Measurements from ENCODE around the gene SRSF8. TPM values are rescaled to one million over a fixed set of nuclear protein-coding genes. Genes with fewer than 3 reads are reported as not detected.

The SRSF8 gene
- total RNA-seq, 5 donors from 2014 or later (not counting 1 experiment from before 2014, with no cell fraction given), result 61.2 to 84.0 (median 72.7) TPM

DNA sequence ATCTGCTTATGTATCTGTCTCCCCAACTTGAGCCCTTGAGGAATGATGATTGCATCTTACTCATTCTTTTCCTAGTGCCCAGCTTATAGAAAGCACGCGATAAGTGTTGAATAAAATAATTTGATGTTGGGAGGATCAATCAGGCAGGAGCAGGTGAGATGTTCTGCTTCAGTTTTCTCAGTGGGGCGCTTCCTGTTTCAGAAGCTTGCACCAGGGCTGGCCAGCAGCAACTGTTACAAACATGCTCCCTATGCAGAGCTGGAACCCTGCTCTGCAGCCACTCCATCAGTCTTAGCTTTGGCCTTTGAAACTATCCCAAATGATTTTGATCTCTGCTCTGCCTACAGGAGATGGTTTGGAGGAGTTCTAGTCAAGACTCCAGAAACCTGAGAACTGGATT is 26.8 kb downstream of the SRSF8 start:
- no peak overlapping the region for H3K4me3 Mint-ChIP-seq
- peaks cover 6% of the 10 kb centered on the region for H3K36me3 Mint-ChIP-seq
- H3K27ac Mint-ChIP-seq, result peak overlapping the region in 1 of 2 donors; percentile 16

DNA sequence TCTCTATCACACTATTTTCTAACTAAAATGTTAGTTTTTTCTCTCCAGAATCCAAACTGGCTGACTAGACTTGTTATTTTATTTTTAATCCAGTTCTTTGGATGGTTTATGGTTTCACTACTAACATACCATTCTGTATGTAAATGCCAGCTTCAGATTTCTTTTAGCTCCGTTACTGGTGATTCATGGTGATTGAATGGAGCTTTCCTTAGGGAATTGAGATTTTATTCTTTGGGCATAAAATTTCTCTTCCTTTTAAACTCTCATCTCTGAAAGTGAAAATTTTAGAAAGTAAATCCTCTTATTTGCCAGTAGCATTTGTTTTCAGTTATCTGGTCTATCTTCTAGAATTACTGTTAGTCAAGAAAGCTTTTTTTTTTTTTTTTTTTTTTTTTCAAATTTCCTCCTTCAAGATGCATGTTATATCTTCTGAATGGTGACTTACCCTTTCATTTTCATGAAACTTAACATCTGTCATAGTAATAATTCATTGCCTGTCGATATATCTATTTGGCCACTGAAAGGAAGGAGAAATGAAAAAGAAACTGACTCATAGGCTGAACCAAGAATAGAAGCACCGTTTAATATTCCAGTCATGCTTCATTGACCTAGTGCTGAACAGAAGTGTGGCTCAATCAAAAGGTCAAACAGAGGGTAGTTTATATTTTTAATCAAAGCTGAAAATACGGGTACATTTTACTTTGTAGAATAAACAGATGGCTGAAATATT is 29.3 kb downstream of the SRSF8 start:
- CTCF ChIA-PET, result interaction anchor here (0.5 to 1.3 kb wide), 6 partner anchors 27 to 991 kb away, joined by 3 to 5 read pairs (median 3); partner anchors contain the start of gene SRSF8 (in 1 of the 2)
- WGBS (ENCODE audit: insufficient coverage), result no CpG with 5 or more reads among the region's 4 CpGs
- no peak overlapping the region for H3K27ac Mint-ChIP-seq
- Histone ChIP-seq H3K36me3 (ENCODE audit: control insufficient read depth in 2 of 2, extremely low read depth in 1 of 2, insufficient read depth in 1 of 2, low read length in 1 of 2) (no peaks in the 10 kb centered on the region), H3K4me3 (ENCODE audit: control insufficient read depth in 1 of 2, extremely low read depth in 1 of 2, low read length in 1 of 2) (no peak overlapping the region), H3K27ac (ENCODE audit: low read length) (no peak overlapping the region), H3K4me1 (ENCODE audit: control insufficient read depth in 1 of 2, extremely low read depth in 1 of 2, insufficient read depth in 2 of 2, low read length in 2 of 2) (peaks cover 0 to 11% of the 10 kb centered on the region in 2 experiments), H3K9me3 (no peaks in the 10 kb centered on the region), H3K27me3 (replicated peaks in 1 of 2; ENCODE audit: control insufficient read depth in 2 of 2, extremely low read depth in 1 of 2, insufficient read depth in 2 of 2, low read length in 1 of 2) (no peaks in the 10 kb centered on the region)
- H3K36me3 Mint-ChIP-seq, result peaks cover 17% of the 10 kb centered on the region
- peaks cover 25 to 71% (median 34%) of the 10 kb centered on the region in 3 donors for H3K4me1 Mint-ChIP-seq
- no peaks in the 10 kb centered on the region for H3K27me3 Mint-ChIP-seq
- POLR2A ChIA-PET, result interaction anchor here in 1 of 2 donors (0.6 kb wide), 2 partner anchors 203 to 665 kb away, joined by 3 to 4 read pairs; no protein-coding TSS in a partner anchor
- no peak for DNase-seq
- H3K4me3 Mint-ChIP-seq, result no peak overlapping the region
- H3K9me3 Mint-ChIP-seq, result no peaks in the 10 kb centered on the region
- no peak for ATAC-seq (replicated peaks in 1 of 4)

More for the DNA sequence above, 26.8 kb downstream of the SRSF8 start:
- Histone ChIP-seq H3K27ac (ENCODE audit: low read length) (no peak overlapping the region), H3K4me3 (ENCODE audit: control insufficient read depth in 1 of 2, extremely low read depth in 1 of 2, low read length in 1 of 2) (no peak overlapping the region), H3K27me3 (replicated peaks in 1 of 2; ENCODE audit: control insufficient read depth in 2 of 2, extremely low read depth in 1 of 2, insufficient read depth in 2 of 2, low read length in 1 of 2) (no peaks in the 10 kb centered on the region), H3K4me1 (ENCODE audit: control insufficient read depth in 1 of 2, extremely low read depth in 1 of 2, insufficient read depth in 2 of 2, low read length in 2 of 2) (peaks cover 5 to 29% of the 10 kb centered on the region in 2 experiments), H3K36me3 (ENCODE audit: control insufficient read depth in 2 of 2, extremely low read depth in 1 of 2, insufficient read depth in 1 of 2, low read length in 1 of 2) (no peaks in the 10 kb centered on the region), H3K9me3 (no peaks in the 10 kb centered on the region)
- ChIA-PET CTCF (interaction anchor here (0.6 to 6.6 kb wide), 6 partner anchors 9 to 612 kb away, joined by 3 to 73 read pairs (median 4); partner anchors contain the start of gene SRSF8 (in 1 of the 2)), POLR2A (interaction anchor here in 1 of 2 donors (0.6 kb wide), 1 partner anchor 926 kb away, joined by 5 read pairs; no protein-coding TSS in a partner anchor)
- 71% methylated on average over 1 of the region's 3 CpGs for WGBS (ENCODE audit: insufficient coverage)
- ATAC-seq (replicated peaks in 1 of 4), result no peak
- Mint-ChIP-seq H3K4me1 (peaks cover 39 to 80% (median 54%) of the 10 kb centered on the region in 3 donors), H3K27me3 (no peaks in the 10 kb centered on the region), H3K9me3 (no peaks in the 10 kb centered on the region)
- no peak for DNase-seq

- DNase-seq (no peak), ATAC-seq (replicated peaks in 1 of 4) (no peak)
- Histone ChIP-seq H3K9me3 (no peaks in the 10 kb centered on the region), H3K36me3 (ENCODE audit: control insufficient read depth in 2 of 2, extremely low read depth in 1 of 2, insufficient read depth in 1 of 2, low read length in 1 of 2) (no peaks in the 10 kb centered on the region), H3K4me3 (ENCODE audit: control insufficient read depth in 1 of 2, extremely low read depth in 1 of 2, low read length in 1 of 2) (no peak overlapping the region), H3K27ac (ENCODE audit: low read length) (no peak overlapping the region), H3K27me3 (replicated peaks in 1 of 2; ENCODE audit: control insufficient read depth in 2 of 2, extremely low read depth in 1 of 2, insufficient read depth in 2 of 2, low read length in 1 of 2) (no peaks in the 10 kb centered on the region), H3K4me1 (ENCODE audit: control insufficient read depth in 1 of 2, extremely low read depth in 1 of 2, insufficient read depth in 2 of 2, low read length in 2 of 2) (peaks cover 0 to 9% of the 10 kb centered on the region in 2 experiments)
- no peak overlapping the region for H3K27ac Mint-ChIP-seq
- H3K27me3 Mint-ChIP-seq, result no peaks in the 10 kb centered on the region
- no peak overlapping the region for H3K4me3 Mint-ChIP-seq
- WGBS (ENCODE audit: insufficient coverage), result 83% methylated on average over 3 of the region's 3 CpGs
- H3K36me3 Mint-ChIP-seq, result peaks cover 20% of the 10 kb centered on the region
- peaks cover 13 to 59% (median 23%) of the 10 kb centered on the region in 3 donors for H3K4me1 Mint-ChIP-seq
- POLR2A ChIA-PET, result interaction anchor here in 1 of 2 donors (0.6 kb wide), 1 partner anchor 959 kb away, joined by 8 read pairs; no protein-coding TSS in a partner anchor
- no peaks in the 10 kb centered on the region for H3K9me3 Mint-ChIP-seq
- CTCF ChIA-PET, result no interaction called here
Observed at GRCh38 chr11:95097209-95097608, 30.5 kb downstream of the SRSF8 start.

DNA sequence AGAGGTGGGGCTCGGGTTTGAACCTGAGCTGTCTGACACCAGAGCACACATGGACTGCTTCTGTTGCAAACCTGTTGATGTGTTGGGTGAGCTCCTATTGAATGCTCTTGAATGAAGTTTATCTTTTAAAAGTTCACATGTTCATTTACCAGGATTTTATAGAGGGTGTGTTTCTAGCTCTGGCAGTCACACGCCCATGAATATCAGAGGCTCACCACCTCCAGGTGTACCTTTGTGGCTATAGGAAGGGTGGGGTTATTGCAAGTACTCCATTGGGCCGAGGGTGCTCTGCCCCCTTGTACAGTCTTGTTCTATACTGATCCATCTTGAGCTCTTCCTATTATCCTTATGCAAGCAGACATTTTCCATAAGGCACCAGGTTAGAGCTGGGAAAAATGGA is 32.1 kb downstream of the SRSF8 start:
- POLR2A ChIA-PET, result interaction anchor here (0.5 to 0.7 kb wide), 2 partner anchors 25 to 1446 kb away, joined by 3 to 4 read pairs; no protein-coding TSS in a partner anchor
- no peaks in the 10 kb centered on the region for H3K27me3 Mint-ChIP-seq
- Histone ChIP-seq H3K4me3 (ENCODE audit: control insufficient read depth in 1 of 2, extremely low read depth in 1 of 2, low read length in 1 of 2) (no peak overlapping the region), H3K36me3 (ENCODE audit: control insufficient read depth in 2 of 2, extremely low read depth in 1 of 2, insufficient read depth in 1 of 2, low read length in 1 of 2) (no peaks in the 10 kb centered on the region), H3K4me1 (ENCODE audit: control insufficient read depth in 1 of 2, extremely low read depth in 1 of 2, insufficient read depth in 2 of 2, low read length in 2 of 2) (no peaks in the 10 kb centered on the region), H3K9me3 (no peaks in the 10 kb centered on the region), H3K27me3 (replicated peaks in 1 of 2; ENCODE audit: control insufficient read depth in 2 of 2, extremely low read depth in 1 of 2, insufficient read depth in 2 of 2, low read length in 1 of 2) (no peaks in the 10 kb centered on the region), H3K27ac (ENCODE audit: low read length) (no peak overlapping the region)
- CTCF ChIA-PET, result interaction anchor here in 1 of 2 donors (0.6 kb wide), 1 partner anchor 29 kb away, joined by 5 read pairs; no protein-coding TSS in a partner anchor
- DNase-seq, result no peak
- H3K27ac Mint-ChIP-seq, result no peak overlapping the region
- no peaks in the 10 kb centered on the region for H3K9me3 Mint-ChIP-seq
- H3K4me1 Mint-ChIP-seq, result peaks cover 2 to 43% (median 8%) of the 10 kb centered on the region in 3 donors
- no peak overlapping the region for H3K4me3 Mint-ChIP-seq
- no peak for ATAC-seq (replicated peaks in 1 of 4)
- H3K36me3 Mint-ChIP-seq, result peaks cover 25% of the 10 kb centered on the region
- no CpG with 5 or more reads among the region's 3 CpGs for WGBS (ENCODE audit: insufficient coverage)

DNA sequence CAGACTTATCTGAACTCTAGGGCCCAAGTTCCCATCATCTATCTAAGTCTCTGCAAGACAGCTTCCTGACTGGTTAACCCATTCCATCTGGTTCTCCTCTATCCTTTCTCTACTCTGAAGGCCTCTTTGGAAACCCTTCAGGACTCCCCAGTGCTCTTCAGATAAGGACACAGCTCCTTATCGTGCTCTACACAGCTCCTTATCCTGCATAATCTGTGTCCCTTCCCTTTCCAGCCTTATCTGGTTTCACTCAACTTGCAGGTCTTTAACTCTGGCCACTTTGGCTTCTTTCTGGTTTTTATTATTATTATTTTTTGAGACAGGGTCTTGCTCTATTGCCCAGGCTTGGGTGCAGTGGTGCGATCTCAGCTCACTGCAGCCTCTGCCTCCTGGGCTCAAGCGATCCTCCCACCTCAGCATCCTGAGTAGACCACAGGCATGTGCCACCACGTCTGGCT is 33.5 kb downstream of the SRSF8 start:
- Mint-ChIP-seq H3K9me3 (no peaks in the 10 kb centered on the region), H3K27me3 (no peaks in the 10 kb centered on the region), H3K4me3 (no peak overlapping the region), H3K36me3 (peaks cover 25% of the 10 kb centered on the region), H3K27ac (no peak overlapping the region), H3K4me1 (peaks cover 2 to 33% (median 7%) of the 10 kb centered on the region in 3 donors)
- H3K36me3 ChIP-seq (ENCODE audit: control insufficient read depth in 2 of 2, extremely low read depth in 1 of 2, insufficient read depth in 1 of 2, low read length in 1 of 2), result no peaks in the 10 kb centered on the region
- H3K27ac ChIP-seq (ENCODE audit: low read length), result no peak overlapping the region
- no peaks in the 10 kb centered on the region for H3K9me3 ChIP-seq
- no peaks in the 10 kb centered on the region for H3K4me1 ChIP-seq (ENCODE audit: control insufficient read depth in 1 of 2, extremely low read depth in 1 of 2, insufficient read depth in 2 of 2, low read length in 2 of 2)
- ATAC-seq (replicated peaks in 1 of 4) (no peak), DNase-seq (no peak)
- 100% methylated on average over 1 of the region's 4 CpGs for WGBS (ENCODE audit: insufficient coverage)
- CTCF ChIA-PET, result interaction anchor here in 1 of 2 donors (0.5 kb wide), 1 partner anchor 1364 kb away, joined by 3 read pairs; no protein-coding TSS in a partner anchor
- no peaks in the 10 kb centered on the region for H3K27me3 ChIP-seq (replicated peaks in 1 of 2; ENCODE audit: control insufficient read depth in 2 of 2, extremely low read depth in 1 of 2, insufficient read depth in 2 of 2, low read length in 1 of 2)
- H3K4me3 ChIP-seq (ENCODE audit: control insufficient read depth in 1 of 2, extremely low read depth in 1 of 2, low read length in 1 of 2), result no peak overlapping the region
- POLR2A ChIA-PET, result no interaction called here

DNA sequence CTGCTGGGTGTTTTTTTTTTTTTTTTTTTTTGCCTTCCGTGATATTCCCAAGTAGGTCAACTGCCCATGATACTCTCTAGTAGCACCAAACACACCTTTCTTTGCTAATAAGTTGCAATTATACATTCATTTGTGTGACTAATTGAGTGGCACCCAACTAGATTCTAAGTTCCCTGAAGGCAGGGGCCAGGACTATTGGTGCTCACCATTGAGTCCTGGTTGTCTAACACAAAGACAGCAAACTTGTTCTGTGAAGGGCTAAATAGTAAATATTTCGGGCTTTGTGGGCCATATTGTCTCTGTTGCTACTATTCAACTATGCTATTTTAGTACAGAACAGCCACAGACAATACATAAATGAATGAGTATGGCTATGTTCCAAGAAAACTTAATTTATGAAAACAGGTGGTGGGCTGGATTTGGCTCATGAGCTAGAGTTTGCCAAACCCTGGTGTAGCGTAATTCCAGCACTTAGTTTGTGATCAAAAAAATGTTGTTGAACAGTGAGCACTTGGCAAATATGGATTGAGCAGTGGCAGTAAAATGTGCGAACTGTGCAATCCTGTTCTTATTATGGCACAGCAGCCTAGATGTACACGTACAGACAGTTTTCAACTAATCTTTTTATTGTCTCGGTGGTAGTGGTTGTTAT is 34.3 kb downstream of the SRSF8 start:
- Mint-ChIP-seq H3K4me3 (no peak overlapping the region), H3K27me3 (no peaks in the 10 kb centered on the region), H3K9me3 (no peaks in the 10 kb centered on the region), H3K27ac (no peak overlapping the region), H3K36me3 (peaks cover 32% of the 10 kb centered on the region), H3K4me1 (peaks cover 2 to 27% (median 7%) of the 10 kb centered on the region in 3 donors)
- ChIA-PET POLR2A (interaction anchor here in 1 of 2 donors (0.5 kb wide), 1 partner anchor 1440 kb away, joined by 3 read pairs; no protein-coding TSS in a partner anchor), CTCF (no interaction called here)
- Histone ChIP-seq H3K4me1 (ENCODE audit: control insufficient read depth in 1 of 2, extremely low read depth in 1 of 2, insufficient read depth in 2 of 2, low read length in 2 of 2) (no peaks in the 10 kb centered on the region), H3K27ac (ENCODE audit: low read length) (no peak overlapping the region), H3K9me3 (no peaks in the 10 kb centered on the region), H3K27me3 (replicated peaks in 1 of 2; ENCODE audit: control insufficient read depth in 2 of 2, extremely low read depth in 1 of 2, insufficient read depth in 2 of 2, low read length in 1 of 2) (no peaks in the 10 kb centered on the region), H3K36me3 (ENCODE audit: control insufficient read depth in 2 of 2, extremely low read depth in 1 of 2, insufficient read depth in 1 of 2, low read length in 1 of 2) (peaks cover 0 to 2% of the 10 kb centered on the region in 2 donors), H3K4me3 (ENCODE audit: control insufficient read depth in 1 of 2, extremely low read depth in 1 of 2, low read length in 1 of 2) (no peak overlapping the region)
- DNase-seq (no peak), ATAC-seq (replicated peaks in 1 of 4) (no peak)
- 100% methylated on average over 1 of the region's 6 CpGs for WGBS (ENCODE audit: insufficient coverage)
